ENCODE measurements around the gene PDS5A. TPM values are rescaled to one million over a fixed set of nuclear protein-coding genes. Genes with fewer than 3 reads are reported as not detected.
"Not testable (repeated sequence)": the region's sequence is repeated elsewhere in the genome, so short reads cannot be mapped to it uniquely, and the experiment has no call there.

Gene PDS5A, protein sequence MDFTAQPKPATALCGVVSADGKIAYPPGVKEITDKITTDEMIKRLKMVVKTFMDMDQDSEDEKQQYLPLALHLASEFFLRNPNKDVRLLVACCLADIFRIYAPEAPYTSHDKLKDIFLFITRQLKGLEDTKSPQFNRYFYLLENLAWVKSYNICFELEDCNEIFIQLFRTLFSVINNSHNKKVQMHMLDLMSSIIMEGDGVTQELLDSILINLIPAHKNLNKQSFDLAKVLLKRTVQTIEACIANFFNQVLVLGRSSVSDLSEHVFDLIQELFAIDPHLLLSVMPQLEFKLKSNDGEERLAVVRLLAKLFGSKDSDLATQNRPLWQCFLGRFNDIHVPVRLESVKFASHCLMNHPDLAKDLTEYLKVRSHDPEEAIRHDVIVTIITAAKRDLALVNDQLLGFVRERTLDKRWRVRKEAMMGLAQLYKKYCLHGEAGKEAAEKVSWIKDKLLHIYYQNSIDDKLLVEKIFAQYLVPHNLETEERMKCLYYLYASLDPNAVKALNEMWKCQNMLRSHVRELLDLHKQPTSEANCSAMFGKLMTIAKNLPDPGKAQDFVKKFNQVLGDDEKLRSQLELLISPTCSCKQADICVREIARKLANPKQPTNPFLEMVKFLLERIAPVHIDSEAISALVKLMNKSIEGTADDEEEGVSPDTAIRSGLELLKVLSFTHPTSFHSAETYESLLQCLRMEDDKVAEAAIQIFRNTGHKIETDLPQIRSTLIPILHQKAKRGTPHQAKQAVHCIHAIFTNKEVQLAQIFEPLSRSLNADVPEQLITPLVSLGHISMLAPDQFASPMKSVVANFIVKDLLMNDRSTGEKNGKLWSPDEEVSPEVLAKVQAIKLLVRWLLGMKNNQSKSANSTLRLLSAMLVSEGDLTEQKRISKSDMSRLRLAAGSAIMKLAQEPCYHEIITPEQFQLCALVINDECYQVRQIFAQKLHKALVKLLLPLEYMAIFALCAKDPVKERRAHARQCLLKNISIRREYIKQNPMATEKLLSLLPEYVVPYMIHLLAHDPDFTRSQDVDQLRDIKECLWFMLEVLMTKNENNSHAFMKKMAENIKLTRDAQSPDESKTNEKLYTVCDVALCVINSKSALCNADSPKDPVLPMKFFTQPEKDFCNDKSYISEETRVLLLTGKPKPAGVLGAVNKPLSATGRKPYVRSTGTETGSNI (N-terminal part only)
- 100 to 1,000 TPM in 1 of 4 donors, 10 to 100 TPM in 3; 68.3 to 110 (median 76.8) TPM for total RNA-seq

- peak; percentile 80 to 94 (median 92) for DNase-seq
- Histone ChIP-seq H3K4me3 (peak within 1 kb of the TSS; percentile 86 to 96 (median 92)), H3K27ac (peak within 1 kb of the TSS; percentile 95 to 99 (median 97)), H3K27me3 (no peaks in the 10 kb centered on the region), H3K4me1 (peaks cover 0 to 23% (median 7%) of the 10 kb centered on the region in 4 donors), H3K9me3 (no peaks in the 10 kb centered on the region), H3K36me3 (peaks cover 0 to 29% (median 0%) of the 10 kb centered on the region in 3 donors)
- TF ChIP-seq POLR2A (IDR thresholded peaks at IDR 0.05), result no peak
- peak; percentile 74 to 99 (median 97) for TF ChIP-seq CTCF (IDR thresholded peaks at IDR 0.05)
These were observed at the start of gene PDS5A for GRCh38 chr4:39977489-39978377. Gene PDS5A (minus strand): TSS chr4:39977911. CDS start chr4:39976577, 1,334 bp downstream.

DNA sequence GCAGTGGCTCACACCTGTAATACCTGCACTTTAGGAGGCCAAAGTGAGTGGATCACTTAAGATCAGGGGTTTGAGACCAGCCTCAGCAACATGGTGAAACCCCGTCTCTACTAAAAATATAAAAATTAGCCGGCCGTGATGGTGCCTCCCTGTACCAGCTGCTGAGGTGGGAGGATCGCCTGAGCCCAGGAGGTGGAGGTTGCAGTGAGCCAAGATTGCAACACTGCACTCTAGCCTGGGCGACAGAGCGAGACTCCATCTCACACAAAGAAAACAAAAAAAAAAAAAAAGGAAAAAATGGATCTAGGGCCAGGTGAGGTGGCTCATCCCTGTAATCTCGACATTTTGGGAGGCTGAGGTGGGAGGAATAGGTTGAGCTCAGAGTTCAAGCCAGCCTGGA is 46.3 kb upstream of the PDS5A start:
- DNase-seq, H3K4me3 ChIP-seq, H3K4me1 ChIP-seq, H3K27me3 ChIP-seq, H3K27ac ChIP-seq, H3K36me3 ChIP-seq, H3K9me3 ChIP-seq: not testable (repeated sequence)

GRCh38 chr4:40021116-40021515 is 43.4 kb upstream of the PDS5A start:
- not testable (repeated sequence) for H3K27ac ChIP-seq, DNase-seq, H3K9me3 ChIP-seq, H3K36me3 ChIP-seq, H3K4me3 ChIP-seq, H3K4me1 ChIP-seq, H3K27me3 ChIP-seq

DNA sequence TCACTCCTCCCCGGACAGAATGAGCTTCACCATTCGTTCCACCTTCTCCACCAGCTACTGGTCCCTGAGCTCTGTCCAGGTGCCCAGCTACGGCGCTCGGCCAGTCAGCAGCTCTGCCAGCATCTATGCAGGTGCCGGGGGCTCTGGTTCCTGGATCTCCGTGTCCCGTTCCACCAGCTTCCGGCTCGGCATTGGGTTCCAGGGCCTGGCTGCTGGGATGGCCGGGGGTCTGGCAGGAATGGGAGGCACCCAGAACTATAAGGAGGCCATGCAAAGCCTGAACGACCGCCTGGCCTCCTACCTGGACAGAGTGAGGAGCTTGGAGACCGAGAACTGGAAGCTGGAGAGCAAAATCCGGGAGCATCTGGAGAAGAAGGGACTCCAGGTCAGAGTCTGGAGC is 42.5 kb upstream of the PDS5A start:
- Histone ChIP-seq H3K9me3 (no peaks in the 10 kb centered on the region), H3K4me1 (no peaks in the 10 kb centered on the region), H3K27ac (no peak overlapping the region), H3K27me3 (no peaks in the 10 kb centered on the region), H3K36me3 (no peaks in the 10 kb centered on the region), H3K4me3 (no peak overlapping the region)
- TF ChIP-seq POLR2A (IDR thresholded peaks at IDR 0.05) (no peak), CTCF (IDR thresholded peaks at IDR 0.05) (no peak)
- DNase-seq, result peak in 1 of 3 donors; percentile 43

DNA sequence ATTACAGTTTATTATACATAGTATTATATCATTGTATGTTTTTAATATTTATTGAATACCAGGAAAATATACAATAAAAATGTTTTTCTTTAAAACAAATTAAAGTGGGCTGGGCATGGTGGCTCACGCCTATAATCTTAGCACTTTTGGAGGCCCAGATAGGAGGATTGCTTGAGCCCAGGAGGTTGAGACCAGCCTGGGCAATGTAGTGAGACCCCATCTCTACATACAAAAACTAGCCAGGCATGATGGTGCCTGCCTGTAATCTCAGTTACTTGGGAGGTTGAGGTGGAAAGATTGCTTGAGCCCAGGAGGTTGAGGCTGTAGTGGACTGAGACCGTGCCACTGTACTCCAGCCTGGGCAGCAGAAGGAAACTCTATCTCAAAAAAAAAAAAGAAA is 38.3 kb upstream of the PDS5A start:
- TF ChIP-seq POLR2A (IDR thresholded peaks at IDR 0.05) (no peak), CTCF (IDR thresholded peaks at IDR 0.05) (no peak)
- Histone ChIP-seq H3K27ac (no peak overlapping the region), H3K9me3 (no peaks in the 10 kb centered on the region), H3K4me3 (no peak overlapping the region), H3K36me3 (no peaks in the 10 kb centered on the region), H3K4me1 (no peaks in the 10 kb centered on the region), H3K27me3 (no peaks in the 10 kb centered on the region)
- DNase-seq, result no peak

GRCh38 chr4:40003986-40004385 is 26.3 kb upstream of the PDS5A start:
- H3K27ac ChIP-seq, result no peak overlapping the region
- no peaks in the 10 kb centered on the region for H3K9me3 ChIP-seq
- H3K36me3 ChIP-seq, result no peaks in the 10 kb centered on the region
- no peaks in the 10 kb centered on the region for H3K27me3 ChIP-seq
- DNase-seq, result no peak
- no peaks in the 10 kb centered on the region for H3K4me1 ChIP-seq
- H3K4me3 ChIP-seq, result no peak overlapping the region
- no peak for TF ChIP-seq CTCF (IDR thresholded peaks at IDR 0.05)
- TF ChIP-seq POLR2A (IDR thresholded peaks at IDR 0.05), result no peak
